Measurements from ENCODE around the gene TRAPPC5. TPM values are rescaled to one million over a fixed set of nuclear protein-coding genes. Genes with fewer than 3 reads are reported as not detected.

TRAPPC5 gene
- total RNA-seq, 3 donors from 2014 or later = 72.5 to 97.0 (median 91.1) TPM

DNA sequence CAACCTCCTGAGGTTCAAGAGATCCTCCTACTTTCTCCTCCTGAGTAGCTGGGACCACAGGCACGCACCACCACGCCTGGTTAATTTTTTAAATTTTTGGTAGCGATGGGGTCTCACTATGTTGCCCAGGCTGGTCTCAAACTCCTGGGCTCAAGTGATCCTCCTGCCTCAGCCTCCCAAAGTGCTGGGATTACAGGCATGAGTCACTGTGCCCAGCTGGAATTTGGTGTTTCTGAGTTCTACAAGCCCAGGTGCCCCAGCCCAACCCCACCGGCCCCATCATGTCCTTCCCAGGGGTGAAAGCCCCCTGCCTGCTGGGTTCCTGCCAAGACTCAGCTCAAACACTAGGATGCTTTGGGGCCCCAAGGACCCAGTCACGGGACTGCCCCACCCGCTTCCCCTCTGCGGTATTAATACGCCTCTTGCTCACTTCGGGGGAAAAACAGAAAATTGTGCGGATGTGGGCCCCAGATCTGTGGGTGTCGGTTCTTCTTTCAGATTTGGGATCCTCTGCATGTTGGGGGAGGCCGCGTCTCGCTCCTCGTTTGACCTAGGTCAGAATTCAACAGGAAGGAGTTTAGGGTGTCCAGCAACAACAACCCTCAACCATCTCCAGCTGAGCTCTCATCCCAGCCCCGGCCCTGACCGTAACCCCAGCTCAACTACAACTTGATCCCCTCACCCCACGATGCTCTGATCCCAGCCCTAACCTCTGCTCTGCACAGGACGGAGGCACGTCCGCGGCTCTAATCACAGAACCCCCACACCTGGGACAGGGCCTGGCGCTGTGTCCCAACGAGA is 25.0 kb downstream of the TRAPPC5 start:
- Histone ChIP-seq H3K4me1 (ENCODE audit: low read depth) (no peaks in the 10 kb centered on the region), H3K4me3 (no peak overlapping the region), H3K9me3 (no peaks in the 10 kb centered on the region), H3K36me3 (ENCODE audit: low read depth) (no peaks in the 10 kb centered on the region)
- DNase-seq = peak; percentile 55 to 87 (median 69)
- TF ChIP-seq, protein P1, sequence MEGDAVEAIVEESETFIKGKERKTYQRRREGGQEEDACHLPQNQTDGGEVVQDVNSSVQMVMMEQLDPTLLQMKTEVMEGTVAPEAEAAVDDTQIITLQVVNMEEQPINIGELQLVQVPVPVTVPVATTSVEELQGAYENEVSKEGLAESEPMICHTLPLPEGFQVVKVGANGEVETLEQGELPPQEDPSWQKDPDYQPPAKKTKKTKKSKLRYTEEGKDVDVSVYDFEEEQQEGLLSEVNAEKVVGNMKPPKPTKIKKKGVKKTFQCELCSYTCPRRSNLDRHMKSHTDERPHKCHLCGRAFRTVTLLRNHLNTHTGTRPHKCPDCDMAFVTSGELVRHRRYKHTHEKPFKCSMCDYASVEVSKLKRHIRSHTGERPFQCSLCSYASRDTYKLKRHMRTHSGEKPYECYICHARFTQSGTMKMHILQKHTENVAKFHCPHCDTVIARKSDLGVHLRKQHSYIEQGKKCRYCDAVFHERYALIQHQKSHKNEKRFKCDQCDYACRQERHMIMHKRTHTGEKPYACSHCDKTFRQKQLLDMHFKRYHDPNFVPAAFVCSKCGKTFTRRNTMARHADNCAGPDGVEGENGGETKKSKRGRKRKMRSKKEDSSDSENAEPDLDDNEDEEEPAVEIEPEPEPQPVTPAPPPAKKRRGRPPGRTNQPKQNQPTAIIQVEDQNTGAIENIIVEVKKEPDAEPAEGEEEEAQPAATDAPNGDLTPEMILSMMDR (IDR thresholded peaks at IDR 0.05) = no peak
- ATAC-seq = peak; percentile 85
- intact Hi-C loops (cut with DNase I, micrococcal nuclease) = no loop called here

GRCh38 chr19:7706188-7706954 is 25.7 kb downstream of the TRAPPC5 start:
- Histone ChIP-seq H3K36me3 (ENCODE audit: low read depth) (no peaks in the 10 kb centered on the region), H3K9me3 (no peaks in the 10 kb centered on the region), H3K4me3 (no peak overlapping the region), H3K4me1 (ENCODE audit: low read depth) (no peaks in the 10 kb centered on the region)
- ATAC-seq = no peak
- intact Hi-C loops (cut with DNase I, micrococcal nuclease) = no loop called here
- TF ChIP-seq, protein P1 (IDR thresholded peaks at IDR 0.05) = no peak
- no peak for DNase-seq

DNA sequence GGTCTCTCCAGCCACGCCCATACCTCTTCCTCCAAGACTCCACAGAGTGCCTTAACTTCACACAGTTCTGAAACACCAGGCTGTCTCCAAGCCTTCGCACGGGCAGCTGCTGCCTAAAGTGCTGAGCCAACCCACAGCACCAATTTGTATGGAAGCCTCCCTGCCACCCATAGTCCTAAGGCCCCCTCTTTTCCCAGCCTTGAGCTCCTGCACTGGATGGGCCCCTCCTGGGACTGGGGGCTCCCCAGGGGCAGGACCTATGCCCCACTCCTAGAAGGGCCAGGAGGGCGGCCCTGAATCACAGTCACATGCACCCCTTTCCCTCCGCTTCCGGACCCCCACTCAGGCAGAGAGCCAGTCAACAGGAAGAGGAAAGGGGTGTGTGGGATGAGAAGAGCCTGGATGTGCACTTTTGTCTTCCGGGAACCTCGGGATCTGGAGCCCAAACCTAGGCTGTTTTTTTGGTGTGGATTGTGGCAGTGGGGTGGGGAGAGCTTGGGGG is 26.4 kb downstream of the TRAPPC5 start:
- Histone ChIP-seq H3K36me3 (ENCODE audit: low read depth) (no peaks in the 10 kb centered on the region), H3K4me1 (ENCODE audit: low read depth) (no peaks in the 10 kb centered on the region), H3K9me3 (no peaks in the 10 kb centered on the region), H3K4me3 (no peak overlapping the region)
- DNase-seq (no peak), ATAC-seq (no peak)
- intact Hi-C loops (cut with DNase I, micrococcal nuclease) = no loop called here
- TF ChIP-seq, protein P1 (IDR thresholded peaks at IDR 0.05) = no peak

DNA sequence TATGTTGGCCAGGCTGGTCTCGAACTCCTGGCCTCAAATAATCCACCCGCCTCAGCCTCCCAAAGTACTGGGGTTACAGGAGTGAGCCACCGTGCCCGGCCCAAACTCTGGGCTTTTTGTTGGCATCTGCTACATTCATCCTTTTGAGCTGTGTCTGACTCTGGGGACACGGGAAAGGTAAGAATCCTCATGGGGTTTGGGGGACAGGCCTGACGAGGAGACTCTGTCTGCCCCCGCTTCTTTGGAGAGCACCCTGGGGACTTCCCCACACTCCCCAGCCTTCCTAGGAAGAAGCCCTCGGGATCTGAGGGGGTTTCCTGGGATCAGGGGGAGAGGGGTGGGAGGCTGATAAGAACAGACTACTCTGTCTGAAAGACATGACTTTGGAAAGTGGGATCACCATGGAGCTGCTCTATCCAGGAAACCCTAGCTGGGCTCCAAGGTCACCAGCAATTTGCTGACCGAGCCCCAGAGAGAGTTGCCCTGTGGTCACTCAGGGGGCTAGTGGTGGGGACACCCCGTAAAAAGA is 29.4 kb downstream of the TRAPPC5 start:
- TF ChIP-seq, protein P1 (IDR thresholded peaks at IDR 0.05) = no peak
- intact Hi-C loops (cut with DNase I, micrococcal nuclease) = no loop called here
- no peak for DNase-seq
- Histone ChIP-seq H3K4me1 (ENCODE audit: low read depth) (no peaks in the 10 kb centered on the region), H3K9me3 (no peaks in the 10 kb centered on the region), H3K4me3 (no peak overlapping the region), H3K36me3 (ENCODE audit: low read depth) (no peaks in the 10 kb centered on the region)
- ATAC-seq = no peak

DNA sequence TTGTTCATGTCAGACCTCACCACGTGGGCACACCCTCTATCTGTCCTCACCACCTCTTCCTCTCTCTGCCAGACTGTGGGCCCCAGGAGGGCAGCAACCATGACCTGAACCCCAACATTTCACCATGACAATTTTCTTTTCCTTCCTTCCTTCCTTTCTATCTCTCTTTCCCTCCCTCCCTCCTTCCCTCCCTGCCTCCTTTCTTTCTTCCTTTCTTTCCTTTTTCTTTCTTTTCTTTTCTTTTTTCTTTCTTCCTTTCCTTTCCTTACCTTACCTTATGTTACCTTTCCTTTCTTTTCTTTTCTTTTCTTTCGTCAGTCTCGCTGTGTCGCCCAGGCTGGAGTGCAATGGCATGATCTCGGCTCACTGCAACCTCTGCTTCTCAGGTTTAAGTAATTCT is 30.0 kb downstream of the TRAPPC5 start:
- no peak for ATAC-seq
- intact Hi-C loops (cut with DNase I, micrococcal nuclease) = no loop called here
- Histone ChIP-seq H3K4me1 (ENCODE audit: low read depth) (no peaks in the 10 kb centered on the region), H3K4me3 (no peak overlapping the region), H3K36me3 (ENCODE audit: low read depth) (no peaks in the 10 kb centered on the region), H3K9me3 (no peaks in the 10 kb centered on the region)
- TF ChIP-seq, protein P1 (IDR thresholded peaks at IDR 0.05) = no peak
- DNase-seq = no peak

Data from mucosa of descending colon (tissue), 3 donors.